KMS-11 (cell line): Measurements from ENCODE around the gene MYO18B.

ENCODE experiments used
- H2AFZ ChIP-seq: fragments of 200-600 bp; sonication (generic); 2 replicates; pipeline ENCODE4 v1.6.1; 2016; ENCODE audit warnings: antibody characterized with exemption, mixed run types, low read depth
- H3K27ac ChIP-seq: fragments of 200-600 bp; sonication (generic); 2 replicates; pipeline ENCODE4 v1.6.1; 2016; ENCODE audit warnings: mild to moderate bottlenecking, mixed run types
- H3K27me3 ChIP-seq: fragments of 200-600 bp; sonication (generic); 2 replicates; pipeline ENCODE4 v1.6.1; 2017; ENCODE audit warnings: mild to moderate bottlenecking, low read depth, mixed run types, moderate library complexity; ENCODE audit not compliant: insufficient read depth
- H3K36me3 ChIP-seq: fragments of 200-600 bp; sonication (generic); 2 replicates; pipeline ENCODE4 v1.6.1; 2017; ENCODE audit warnings: mild to moderate bottlenecking, mixed run types; ENCODE audit not compliant: insufficient read depth
- H3K4me1 ChIP-seq: fragments of 200-600 bp; sonication (generic); 2 replicates; pipeline ENCODE4 v1.6.1; 2016; ENCODE audit warnings: mild to moderate bottlenecking, low read depth, mixed run types; ENCODE audit not compliant: poor library complexity, severe bottlenecking
- H3K4me2 ChIP-seq: fragments of 200-600 bp; sonication (generic); 2 replicates; pipeline ENCODE4 v1.7.0; 2016; ENCODE audit warnings: mild to moderate bottlenecking, mixed run types
- H3K4me3 ChIP-seq: fragments of 200-600 bp; sonication (generic); IDR thresholded peaks from 2 replicates; pipeline ENCODE4 v1.6.1; 2017; ENCODE audit warnings: low read depth, low read length, mixed read lengths; ENCODE audit not compliant: insufficient read depth
- H3K79me2 ChIP-seq: fragments of 200-600 bp; sonication (generic); 2 replicates; pipeline ENCODE4 v1.6.1; 2016; ENCODE audit warnings: low read depth, mixed run types; ENCODE audit not compliant: insufficient read depth
- H3K9ac ChIP-seq: fragments of 200-600 bp; sonication (generic); 2 replicates; pipeline ENCODE4 v1.6.1; 2016; ENCODE audit warnings: mild to moderate bottlenecking, mixed run types
- H4K20me1 ChIP-seq: fragments of 200-600 bp; sonication (generic); 2 replicates; pipeline ENCODE4 v1.6.1; 2016; ENCODE audit warnings: mild to moderate bottlenecking, mixed run types; ENCODE audit not compliant: insufficient read depth
- CTCF ChIP-seq: fragments of 200-600 bp; sonication (generic); conservative IDR thresholded peaks from 2 replicates; pipeline ENCODE4 v1.6.1; 2017; ENCODE audit warnings: low read depth, mild to moderate bottlenecking, antibody characterized with exemption, low read length, moderate library complexity, mixed read lengths

Gene MYO18B

GRCh38 chr22:26035523-26035922 lies 293.5 kb downstream of the MYO18B start:
- no peak overlapping the region for H2AFZ ChIP-seq
- no peak overlapping the region for H3K4me2 ChIP-seq
- H4K20me1 ChIP-seq = no peaks in the 10 kb centered on the region
- TF ChIP-seq CTCF = no peak
- no peak overlapping the region for H3K9ac ChIP-seq
- no peaks in the 10 kb centered on the region for H3K27me3 ChIP-seq
- no peak overlapping the region for H3K27ac ChIP-seq
- no peaks in the 10 kb centered on the region for H3K36me3 ChIP-seq
- no peaks in the 10 kb centered on the region for H3K79me2 ChIP-seq
- no peaks in the 10 kb centered on the region for H3K4me1 ChIP-seq
- H3K4me3 ChIP-seq = no peak overlapping the region

DNA sequence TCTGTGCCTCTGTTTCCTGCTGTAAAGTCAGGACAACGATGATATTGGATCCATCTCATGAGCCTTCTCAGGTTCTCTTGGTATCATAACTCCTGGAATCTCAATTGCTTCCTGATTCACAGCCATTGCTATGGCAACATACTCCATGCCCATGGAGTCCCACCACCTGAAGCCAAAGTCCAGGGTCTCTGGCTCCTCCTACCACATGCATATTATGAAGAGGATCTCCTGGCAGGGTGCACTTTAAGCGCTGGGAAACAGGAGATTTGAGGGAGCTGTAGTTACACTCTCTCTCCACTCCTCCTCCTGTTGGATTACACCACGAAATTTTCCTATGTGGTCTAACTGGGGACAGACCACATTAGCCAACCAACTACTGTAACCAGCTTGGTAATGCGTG lies 296.4 kb downstream of the MYO18B start:
- Histone ChIP-seq H2AFZ (no peak overlapping the region), H3K4me3 (no peak overlapping the region), H3K4me2 (no peak overlapping the region), H3K79me2 (no peaks in the 10 kb centered on the region), H3K4me1 (no peaks in the 10 kb centered on the region), H3K27ac (no peak overlapping the region), H4K20me1 (no peaks in the 10 kb centered on the region), H3K27me3 (no peaks in the 10 kb centered on the region), H3K9ac (no peak overlapping the region), H3K36me3 (no peaks in the 10 kb centered on the region)
- TF ChIP-seq CTCF = no peak

- no peak overlapping the region for H2AFZ ChIP-seq
- no peaks in the 10 kb centered on the region for H4K20me1 ChIP-seq
- H3K4me3 ChIP-seq = no peak overlapping the region
- no peaks in the 10 kb centered on the region for H3K36me3 ChIP-seq
- no peaks in the 10 kb centered on the region for H3K4me1 ChIP-seq
- H3K9ac ChIP-seq = no peak overlapping the region
- no peaks in the 10 kb centered on the region for H3K79me2 ChIP-seq
- no peak for TF ChIP-seq CTCF
- no peaks in the 10 kb centered on the region for H3K27me3 ChIP-seq
- no peak overlapping the region for H3K27ac ChIP-seq
- no peak overlapping the region for H3K4me2 ChIP-seq
Observed at GRCh38 chr22:26041931-26042330, 299.9 kb downstream of the MYO18B start.

- Histone ChIP-seq H3K27ac (no peak overlapping the region), H3K79me2 (no peaks in the 10 kb centered on the region), H3K4me1 (no peaks in the 10 kb centered on the region), H3K4me2 (no peak overlapping the region), H2AFZ (no peak overlapping the region), H4K20me1 (no peaks in the 10 kb centered on the region), H3K27me3 (no peaks in the 10 kb centered on the region), H3K36me3 (no peaks in the 10 kb centered on the region), H3K9ac (no peak overlapping the region), H3K4me3 (no peak overlapping the region)
- TF ChIP-seq CTCF = no peak
Observed at GRCh38 chr22:26043031-26043430, 301.0 kb downstream of the MYO18B start.

DNA sequence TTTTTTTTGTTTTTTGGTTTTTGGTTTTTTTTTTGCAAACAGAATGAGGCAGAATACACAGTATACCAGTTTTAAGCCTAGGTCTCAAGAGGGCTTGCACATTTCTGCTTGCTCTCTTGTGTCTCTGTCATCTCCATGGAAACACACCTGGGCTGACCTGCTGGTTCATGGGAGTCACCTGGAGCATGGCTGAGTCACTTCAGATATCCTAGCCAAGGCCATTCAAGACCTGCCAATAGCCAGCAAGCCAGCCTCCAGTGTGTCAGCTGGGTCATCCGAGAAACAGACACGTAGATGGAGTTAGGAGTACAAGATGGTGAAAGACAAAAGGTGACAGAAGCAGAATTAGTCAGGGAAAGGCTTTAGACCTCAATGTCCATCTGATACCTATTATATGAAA lies 303.1 kb downstream of the MYO18B start:
- H2AFZ ChIP-seq = no peak overlapping the region
- no peaks in the 10 kb centered on the region for H3K27me3 ChIP-seq
- H3K4me3 ChIP-seq = no peak overlapping the region
- H4K20me1 ChIP-seq = no peaks in the 10 kb centered on the region
- H3K4me1 ChIP-seq = no peaks in the 10 kb centered on the region
- no peak for TF ChIP-seq CTCF
- H3K79me2 ChIP-seq = no peaks in the 10 kb centered on the region
- no peaks in the 10 kb centered on the region for H3K36me3 ChIP-seq
- H3K27ac ChIP-seq = no peak overlapping the region
- H3K4me2 ChIP-seq = no peak overlapping the region
- no peak overlapping the region for H3K9ac ChIP-seq
